ENCODE measurements around the gene FRAT2. TPM values are rescaled to one million over a fixed set of nuclear protein-coding genes. Genes with fewer than 3 reads are reported as not detected.

Gene FRAT2
- total and polyA plus RNA-seq, 10 of the 15 experiments (the other 5 are each of a cell fraction or from before 2014, with no cell fraction given) = 0.69 to 5.9 (median 3.8) TPM

DNA sequence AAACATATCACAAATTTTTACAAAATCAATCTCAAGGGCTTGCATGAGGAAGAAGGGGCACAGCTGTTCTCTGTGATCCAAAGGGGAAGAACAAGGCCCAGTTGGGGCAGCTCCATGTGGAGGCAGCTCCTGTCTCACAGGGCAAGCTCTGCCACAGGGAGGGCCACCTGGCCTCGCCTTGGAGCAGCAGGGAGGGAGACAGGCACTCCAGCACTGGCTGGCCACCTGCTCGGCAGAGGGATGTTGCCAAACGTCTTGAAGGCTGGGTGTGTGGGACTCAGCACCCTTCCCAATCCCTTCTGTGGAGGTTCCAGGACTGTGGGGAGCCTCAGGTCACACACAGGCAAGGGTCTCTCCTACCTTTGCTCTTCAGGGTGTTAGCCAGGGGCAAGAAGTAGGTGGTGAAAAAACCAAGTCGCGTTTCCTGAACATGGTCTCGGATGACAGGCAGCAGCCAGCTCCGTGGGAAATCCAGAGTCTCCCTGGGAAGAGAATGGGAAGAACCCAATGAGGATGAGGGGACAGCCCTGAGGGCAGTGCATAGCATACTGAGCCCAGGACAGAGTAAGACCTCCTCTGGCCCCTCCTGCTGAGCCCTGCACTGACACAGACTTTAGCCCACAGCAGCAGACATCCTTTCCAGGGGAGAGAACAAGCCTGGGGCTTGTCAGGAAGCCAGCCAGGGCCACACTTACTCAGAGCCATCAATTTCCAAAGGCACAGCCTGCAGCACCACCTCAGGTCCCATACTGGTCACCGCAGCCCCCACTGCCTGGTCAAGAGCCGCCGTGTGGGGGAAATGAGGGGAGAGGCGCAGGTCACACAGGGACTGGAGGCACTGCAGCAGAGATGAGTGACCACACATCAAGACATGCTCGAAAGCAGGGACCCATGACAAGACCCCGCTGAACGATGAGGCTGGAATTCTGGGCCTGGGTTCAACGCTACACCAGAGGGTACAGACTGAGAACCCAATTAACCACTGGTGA is 44.7 kb upstream of the FRAT2 start (continued):
- TF ChIP-seq E4F1 (IDR thresholded peaks at IDR 0.05; ENCODE audit: borderline replicate concordance, partially characterized antibody) = no peak

DNA sequence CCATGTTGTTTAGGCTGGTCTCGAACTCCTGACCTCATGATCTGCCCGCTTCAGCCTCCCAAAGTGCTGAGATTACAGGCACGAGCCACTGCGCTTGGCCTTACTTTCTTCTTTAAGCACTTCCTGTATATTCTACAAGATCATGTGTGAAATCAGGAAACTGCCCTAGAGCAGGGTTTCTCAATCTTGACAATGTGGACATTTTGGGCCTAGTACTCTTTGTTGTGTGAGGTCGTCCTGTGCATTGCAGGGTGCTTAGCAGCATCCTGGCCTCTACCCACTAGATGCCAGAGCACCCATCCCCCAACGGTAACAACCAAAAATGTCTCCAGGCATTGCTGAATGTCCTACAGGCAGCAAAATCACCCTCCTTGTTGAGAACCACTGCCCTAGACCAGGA is 41.9 kb upstream of the FRAT2 start:
- Histone ChIP-seq H2AFZ (ENCODE audit: control insufficient read depth, low read depth, low read length) (no peak overlapping the region), H3K27ac (ENCODE audit: control insufficient read depth, insufficient read depth) (no peak overlapping the region), H3K79me2 (ENCODE audit: control insufficient read depth, insufficient read depth, low read length) (no peaks in the 10 kb centered on the region), H3K27me3 (replicated peaks in 1 of 2; ENCODE audit: control insufficient read depth in 2 of 2, insufficient read depth in 2 of 2, low read length in 1 of 2) (no peaks in the 10 kb centered on the region), H4K20me1 (ENCODE audit: control insufficient read depth, insufficient read depth) (no peaks in the 10 kb centered on the region), H3K4me1 (ENCODE audit: control insufficient read depth, insufficient read depth, low read length) (no peaks in the 10 kb centered on the region), H3K9me3 (replicated peaks; ENCODE audit: control insufficient read depth, insufficient read depth, low read length) (no peaks in the 10 kb centered on the region), H3K4me2 (ENCODE audit: control insufficient read depth, insufficient read depth) (no peak overlapping the region), H3K4me3 (no peak overlapping the region), H3K9ac (ENCODE audit: control insufficient read depth, insufficient read depth, low read length) (no peak overlapping the region), H3K36me3 (ENCODE audit: control insufficient read depth in 2 of 2, insufficient read depth in 2 of 2, low read length in 1 of 2) (peaks cover 9 to 33% of the 10 kb centered on the region in 2 experiments; a peak in 3 of 4 replicates)
- ChIA-PET SMC1A (ENCODE audit: uncharacterized antibody, unreplicated experiment) (no interaction called here), CTCF (interaction anchor here (0.7 kb wide), 1 partner anchor 109 kb away, joined by 3 read pairs; no protein-coding TSS in a partner anchor), POLR2A (no interaction called here), RAD21 (ENCODE audit: unreplicated experiment) (no interaction called here)
- no peak for ATAC-seq
- intact Hi-C loops (cut with micrococcal nuclease; ENCODE audit: unreplicated experiment) = no loop called here
- no peak for FAIRE-seq
- 100% methylated on average over 6 of the region's 6 CpGs for WGBS (ENCODE audit: insufficient coverage, insufficient replicate concordance, low lambda C conversion rate, missing lambda C conversion rate)
- BruUV-seq (replicated peaks) = no TSS peak
- in situ Hi-C loops (cut with MboI) = no loop called here
- no peak for DNase-seq (ENCODE audit: low read depth, low spot score)
- TF ChIP-seq JUNB (IDR thresholded peaks at IDR 0.05) = no peak
- TF ChIP-seq, protein P1, sequence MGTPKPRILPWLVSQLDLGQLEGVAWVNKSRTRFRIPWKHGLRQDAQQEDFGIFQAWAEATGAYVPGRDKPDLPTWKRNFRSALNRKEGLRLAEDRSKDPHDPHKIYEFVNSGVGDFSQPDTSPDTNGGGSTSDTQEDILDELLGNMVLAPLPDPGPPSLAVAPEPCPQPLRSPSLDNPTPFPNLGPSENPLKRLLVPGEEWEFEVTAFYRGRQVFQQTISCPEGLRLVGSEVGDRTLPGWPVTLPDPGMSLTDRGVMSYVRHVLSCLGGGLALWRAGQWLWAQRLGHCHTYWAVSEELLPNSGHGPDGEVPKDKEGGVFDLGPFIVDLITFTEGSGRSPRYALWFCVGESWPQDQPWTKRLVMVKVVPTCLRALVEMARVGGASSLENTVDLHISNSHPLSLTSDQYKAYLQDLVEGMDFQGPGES (IDR thresholded peaks at IDR 0.05) = no peak
- no peak for TF ChIP-seq MAX (IDR thresholded peaks at IDR 0.05; ENCODE audit: low read depth, low read length)
- TF ChIP-seq CHD1 (IDR thresholded peaks at IDR 0.05; ENCODE audit: low read depth, low read length) = no peak
- TF ChIP-seq GATAD2B (conservative IDR thresholded peaks at IDR 0.05; ENCODE audit: low read depth) = no peak
- TF ChIP-seq BHLHE40 (IDR thresholded peaks at IDR 0.05; ENCODE audit: borderline replicate concordance in 1 of 2, low read depth in 2 of 2, low read length in 1 of 2) = no peak
- TF ChIP-seq PRDM15 (CRISPR knock-in tag; IDR thresholded peaks at IDR 0.05) = no peak
- TF ChIP-seq DPF2 (IDR thresholded peaks at IDR 0.05) = no peak
- TF ChIP-seq EP300 (IDR thresholded peaks at IDR 0.05; ENCODE audit: borderline replicate concordance in 1 of 2, control insufficient read depth in 1 of 2, low read depth in 2 of 2, low read length in 2 of 2) = no peak
- TF ChIP-seq CBX3 (IDR thresholded peaks at IDR 0.05; ENCODE audit: borderline replicate concordance, low read depth) = no peak
